Measurements from ENCODE around the gene SCARB1.

SCARB1 gene

DNA sequence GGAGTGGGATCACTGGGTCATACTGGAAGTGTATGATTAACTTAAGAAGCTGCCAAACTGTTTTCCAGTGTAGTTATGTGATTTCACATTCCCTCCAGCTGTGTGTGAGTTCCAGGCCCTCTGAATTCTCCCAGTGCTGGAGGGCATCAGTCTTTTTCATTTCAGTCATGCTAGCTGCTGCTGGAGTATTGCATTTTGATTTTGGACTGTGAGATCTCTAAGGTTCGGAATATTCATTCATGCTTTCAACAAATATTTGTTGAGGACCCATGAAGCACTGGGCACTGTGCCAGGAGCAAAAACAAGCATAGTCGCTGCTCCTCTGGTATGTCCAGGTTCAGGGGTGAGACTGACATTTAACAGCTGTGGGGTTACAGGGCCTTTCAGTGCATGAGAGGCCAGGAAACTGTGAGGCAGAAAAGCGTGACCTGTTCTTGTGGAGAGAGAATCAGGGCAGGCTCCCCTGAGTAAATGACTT, 133.2 kb downstream of the SCARB1 start:
- DNase-seq (ENCODE audit: low read depth, low spot score), result peak; percentile 53

GRCh38 chr12:124727922-124728321, 135.7 kb downstream of the SCARB1 start:
- no peak for DNase-seq (ENCODE audit: low read depth, low spot score)

- peak; percentile 57 for DNase-seq (ENCODE audit: low read depth, low spot score)
These were observed 136.3 kb downstream of the SCARB1 start for GRCh38 chr12:124727264-124727800.
